Thyroid gland (tissue), 4 donors: Measurements from ENCODE around the gene C2orf69. TPM values are rescaled to one million over a fixed set of nuclear protein-coding genes. Genes with fewer than 3 reads are reported as not detected.
A peak's percentile ranks its signal among the peaks of the same experiment; 100 is the strongest.

Experiments used
- DNase-seq, 2 donors: peaks; one replicate each; pipeline ENCODE4 v3.0.0-alpha.2; 2019
- H3K27ac ChIP-seq, 3 donors: fragments of 200-600 bp; sonication (generic); 1 replicate in 2 of 3; 2 replicates in 1 of 3; pipeline ENCODE4 v1.5.1; 2016 to 2019; ENCODE audit warnings: mild to moderate bottlenecking in 1 of 3, moderate library complexity in 1 of 3
- H3K27me3 ChIP-seq: fragments of 200-600 bp; sonication (generic); one replicate; pipeline ENCODE4 v1.5.1; 2019
- H3K36me3 ChIP-seq, 2 donors: fragments of 200-600 bp; sonication (generic); one replicate each; pipeline ENCODE4 v1.5.1; 2016 to 2019
- H3K4me1 ChIP-seq, 2 donors: fragments of 200-600 bp; sonication (generic); one replicate each; pipeline ENCODE4 v1.5.1; 2017 to 2019
- H3K4me3 ChIP-seq, 3 donors: fragments of 200-600 bp; sonication (generic); replicated peaks in 1 of 3; 1 replicate in 2 of 3; 2 replicates in 1 of 3; pipeline ENCODE4 v1.5.1; 2016; ENCODE audit warnings: mild to moderate bottlenecking in 1 of 3
- H3K9me3 ChIP-seq: fragments of 200-600 bp; sonication (generic); one replicate; pipeline ENCODE4 v1.5.1; 2017
- POLR2A ChIP-seq, 2 donors: fragments of 450-650 bp; IDR thresholded peaks; one replicate each; pipeline ENCODE4 v1.6.1; 2017; ENCODE audit warnings: antibody characterized with exemption in 2 of 2, mild to moderate bottlenecking in 2 of 2, moderate library complexity in 1 of 2
- WGBS, 2 donors: methylation state at CpG; one replicate each; pipeline ENCODE4 v1.1.5; 2017; 5-methylcytosine and 5-hydroxymethylcytosine counted together
- intact Hi-C: fragments of 100-400 bp; cut with DNase I; formaldehyde crosslinking; loops from one replicate; pipeline ENCODE4 v1.15.1; 2023
- total RNA-seq, 4 donors: library from RNA; depleted of rRNA; stranded (reverse); fragments of >200 nt; gene quantifications; one replicate each; pipeline ENCODE4 v1.2.3, GENCODE V29; 2016
- TF ChIP-seq, protein P1 (sequence below), 6 experiments: fragments of 200-600 bp in 3 of 6; fragments of 450-650 bp in 3 of 6; sonication (generic) in 3 of 6; IDR thresholded peaks; one replicate each; pipeline ENCODE4 v1.5.1; 2016 to 2019; ENCODE audit warnings: antibody characterized with exemption in 6 of 6, mild to moderate bottlenecking in 2 of 6, inconsistent platforms in 1 of 6, moderate library complexity in 1 of 6

C2orf69 gene
- total RNA-seq, 4 donors from 2014 or later: 11.3 to 12.8 (median 12.3) TPM

DNA sequence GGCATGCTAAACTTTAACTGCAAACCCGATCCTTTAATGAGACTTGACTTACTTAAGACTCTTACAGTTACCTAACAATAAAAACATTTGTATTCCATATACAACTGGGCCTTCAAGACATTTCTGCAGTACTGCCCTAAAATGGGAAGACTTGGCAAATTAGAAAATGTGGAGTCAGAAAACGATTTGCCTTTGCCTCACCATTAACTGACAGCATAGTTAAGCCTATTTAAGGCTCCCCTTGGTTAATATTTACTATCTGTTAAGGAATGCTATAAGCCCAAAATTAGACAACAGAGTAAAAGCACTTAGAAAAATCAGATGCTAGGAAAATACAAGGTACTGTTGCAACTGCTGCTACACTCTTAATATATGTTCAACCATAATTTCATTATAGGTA, 25.5 kb downstream of the C2orf69 start:
- DNase-seq: no peak
- H3K9me3 ChIP-seq: no peaks in the 10 kb centered on the region
- TF ChIP-seq POLR2A (IDR thresholded peaks at IDR 0.05): no peak
- TF ChIP-seq, protein P1, sequence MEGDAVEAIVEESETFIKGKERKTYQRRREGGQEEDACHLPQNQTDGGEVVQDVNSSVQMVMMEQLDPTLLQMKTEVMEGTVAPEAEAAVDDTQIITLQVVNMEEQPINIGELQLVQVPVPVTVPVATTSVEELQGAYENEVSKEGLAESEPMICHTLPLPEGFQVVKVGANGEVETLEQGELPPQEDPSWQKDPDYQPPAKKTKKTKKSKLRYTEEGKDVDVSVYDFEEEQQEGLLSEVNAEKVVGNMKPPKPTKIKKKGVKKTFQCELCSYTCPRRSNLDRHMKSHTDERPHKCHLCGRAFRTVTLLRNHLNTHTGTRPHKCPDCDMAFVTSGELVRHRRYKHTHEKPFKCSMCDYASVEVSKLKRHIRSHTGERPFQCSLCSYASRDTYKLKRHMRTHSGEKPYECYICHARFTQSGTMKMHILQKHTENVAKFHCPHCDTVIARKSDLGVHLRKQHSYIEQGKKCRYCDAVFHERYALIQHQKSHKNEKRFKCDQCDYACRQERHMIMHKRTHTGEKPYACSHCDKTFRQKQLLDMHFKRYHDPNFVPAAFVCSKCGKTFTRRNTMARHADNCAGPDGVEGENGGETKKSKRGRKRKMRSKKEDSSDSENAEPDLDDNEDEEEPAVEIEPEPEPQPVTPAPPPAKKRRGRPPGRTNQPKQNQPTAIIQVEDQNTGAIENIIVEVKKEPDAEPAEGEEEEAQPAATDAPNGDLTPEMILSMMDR (IDR thresholded peaks at IDR 0.05): no peak
- H3K4me1 ChIP-seq: no peaks in the 10 kb centered on the region
- intact Hi-C loops: no loop called here
- H3K4me3 ChIP-seq: no peak overlapping the region
- peaks cover 28 to 29% of the 10 kb centered on the region in 2 donors for H3K36me3 ChIP-seq
- no peaks in the 10 kb centered on the region for H3K27me3 ChIP-seq
- WGBS, 2 donors: 73 to 82% methylated on average over 2 of the region's 2 CpGs
- no peak overlapping the region for H3K27ac ChIP-seq

DNA sequence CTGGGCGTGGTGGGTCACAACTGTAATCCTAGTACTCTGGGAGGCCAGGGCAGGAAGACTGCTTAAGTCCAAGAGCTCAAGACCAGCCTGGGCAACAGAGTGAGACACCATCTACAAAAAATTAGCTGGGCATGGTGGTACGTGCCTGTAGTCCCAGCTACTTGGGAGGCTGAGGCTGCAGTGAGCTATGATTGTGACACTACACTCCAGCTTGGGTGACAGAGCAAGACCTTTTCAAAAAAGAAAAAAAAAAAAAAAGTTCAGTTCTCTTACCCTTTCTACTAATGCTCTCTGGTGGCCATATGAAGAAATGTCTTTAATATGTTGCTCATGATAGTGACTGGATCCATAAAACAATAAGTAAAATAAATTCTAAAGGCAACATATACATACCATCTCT, 29.3 kb downstream of the C2orf69 start:
- WGBS, 2 donors: 84 to 92% methylated on average over 2 of the region's 2 CpGs
- Histone ChIP-seq H3K27ac (no peak overlapping the region), H3K27me3 (no peaks in the 10 kb centered on the region), H3K4me3 (no peak overlapping the region), H3K4me1 (no peaks in the 10 kb centered on the region), H3K9me3 (no peaks in the 10 kb centered on the region), H3K36me3 (peaks cover 15 to 17% of the 10 kb centered on the region in 2 donors)
- intact Hi-C loops: no loop called here
- DNase-seq: no peak
- TF ChIP-seq, protein P1 (IDR thresholded peaks at IDR 0.05): peak in 1 of 6 experiments; percentile 8
- no peak for TF ChIP-seq POLR2A (IDR thresholded peaks at IDR 0.05)

DNA sequence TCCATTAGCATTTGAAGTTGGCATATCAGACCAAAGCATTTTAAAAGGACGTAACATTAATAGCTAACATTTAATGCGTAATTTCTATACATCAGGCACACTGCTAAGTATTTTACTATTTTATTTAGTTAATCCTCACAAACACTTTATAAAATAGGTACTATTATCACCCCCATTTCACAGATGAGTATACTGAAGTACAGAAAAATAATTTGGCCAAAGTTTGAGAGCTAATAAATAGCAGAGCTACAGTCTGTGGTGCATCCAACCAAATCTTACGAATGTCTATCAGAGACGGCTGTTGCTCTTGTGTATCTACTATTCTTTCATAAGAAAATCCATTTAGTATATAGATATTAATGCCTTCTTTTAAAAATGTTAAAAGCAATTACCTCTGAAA, 32.3 kb downstream of the C2orf69 start:
- peaks cover 17 to 22% of the 10 kb centered on the region in 2 donors for H3K36me3 ChIP-seq
- no peaks in the 10 kb centered on the region for H3K27me3 ChIP-seq
- H3K9me3 ChIP-seq: no peaks in the 10 kb centered on the region
- no peak overlapping the region for H3K4me3 ChIP-seq
- WGBS, 2 donors: 94 to 96% methylated on average over 4 of the region's 4 CpGs
- no peaks in the 10 kb centered on the region for H3K4me1 ChIP-seq
- intact Hi-C loops: no loop called here
- no peak overlapping the region for H3K27ac ChIP-seq
- DNase-seq: no peak
- TF ChIP-seq, protein P1 (IDR thresholded peaks at IDR 0.05): no peak
- TF ChIP-seq POLR2A (IDR thresholded peaks at IDR 0.05): no peak

DNA sequence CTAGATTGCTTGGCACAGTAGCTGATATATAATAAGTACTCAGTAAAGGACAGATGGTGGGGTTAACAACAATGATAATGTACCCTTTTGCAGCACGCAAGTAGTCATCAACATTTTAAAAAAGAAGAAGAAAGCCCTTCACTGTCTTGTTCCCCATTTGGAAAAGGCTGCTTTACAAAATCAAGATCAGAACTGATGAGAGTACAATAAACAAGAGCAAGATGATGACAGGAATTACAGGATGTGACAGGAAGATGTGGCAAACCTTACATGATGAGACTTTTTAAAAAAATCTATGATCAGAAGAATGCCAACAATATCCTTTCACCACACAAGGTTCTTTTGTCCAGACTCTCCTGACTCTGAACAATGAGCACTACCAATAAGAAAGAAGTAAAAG, 35.1 kb downstream of the C2orf69 start:
- WGBS, 2 donors: 90 to 98% methylated on average over 1 of the region's 1 CpG
- TF ChIP-seq, protein P1 (IDR thresholded peaks at IDR 0.05): no peak
- TF ChIP-seq POLR2A (IDR thresholded peaks at IDR 0.05): no peak
- Histone ChIP-seq H3K27me3 (no peaks in the 10 kb centered on the region), H3K4me3 (no peak overlapping the region), H3K4me1 (no peaks in the 10 kb centered on the region), H3K27ac (no peak overlapping the region), H3K36me3 (peaks cover 11 to 16% of the 10 kb centered on the region in 2 donors), H3K9me3 (no peaks in the 10 kb centered on the region)
- DNase-seq: no peak
- intact Hi-C loops: no loop called here

DNA sequence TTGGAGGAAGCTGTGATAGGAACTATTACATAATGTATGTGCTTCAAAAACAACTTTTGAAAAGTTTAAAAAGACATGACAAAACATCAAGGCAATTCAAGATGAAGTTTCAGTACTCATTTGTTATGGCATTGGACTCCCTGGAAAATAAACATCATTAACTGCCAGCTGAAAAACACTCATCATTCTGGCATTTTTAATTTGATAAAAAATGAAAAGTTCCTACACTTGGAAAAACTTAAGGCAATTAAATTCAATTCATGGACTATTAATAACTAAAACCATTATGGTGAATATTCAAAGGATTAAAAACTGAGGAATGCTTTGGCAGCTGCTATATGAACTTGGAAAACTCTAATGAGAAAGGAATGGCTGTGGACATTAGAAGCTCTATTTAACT, 35.7 kb downstream of the C2orf69 start:
- no peak for DNase-seq
- Histone ChIP-seq H3K4me3 (no peak overlapping the region), H3K4me1 (no peaks in the 10 kb centered on the region), H3K27ac (no peak overlapping the region), H3K27me3 (no peaks in the 10 kb centered on the region), H3K36me3 (peaks cover 11 to 16% of the 10 kb centered on the region in 2 donors), H3K9me3 (no peaks in the 10 kb centered on the region)
- intact Hi-C loops: no loop called here
- TF ChIP-seq POLR2A (IDR thresholded peaks at IDR 0.05): no peak
- TF ChIP-seq, protein P1 (IDR thresholded peaks at IDR 0.05): no peak
